NCI-H1105 (cell line): ENCODE measurements around the gene SEMA5A.

Experiments
- DNase-seq: peaks from one replicate; lab custom pipeline; 2025; lab: John Stamatoyannopoulos, UW

The SEMA5A gene

DNA sequence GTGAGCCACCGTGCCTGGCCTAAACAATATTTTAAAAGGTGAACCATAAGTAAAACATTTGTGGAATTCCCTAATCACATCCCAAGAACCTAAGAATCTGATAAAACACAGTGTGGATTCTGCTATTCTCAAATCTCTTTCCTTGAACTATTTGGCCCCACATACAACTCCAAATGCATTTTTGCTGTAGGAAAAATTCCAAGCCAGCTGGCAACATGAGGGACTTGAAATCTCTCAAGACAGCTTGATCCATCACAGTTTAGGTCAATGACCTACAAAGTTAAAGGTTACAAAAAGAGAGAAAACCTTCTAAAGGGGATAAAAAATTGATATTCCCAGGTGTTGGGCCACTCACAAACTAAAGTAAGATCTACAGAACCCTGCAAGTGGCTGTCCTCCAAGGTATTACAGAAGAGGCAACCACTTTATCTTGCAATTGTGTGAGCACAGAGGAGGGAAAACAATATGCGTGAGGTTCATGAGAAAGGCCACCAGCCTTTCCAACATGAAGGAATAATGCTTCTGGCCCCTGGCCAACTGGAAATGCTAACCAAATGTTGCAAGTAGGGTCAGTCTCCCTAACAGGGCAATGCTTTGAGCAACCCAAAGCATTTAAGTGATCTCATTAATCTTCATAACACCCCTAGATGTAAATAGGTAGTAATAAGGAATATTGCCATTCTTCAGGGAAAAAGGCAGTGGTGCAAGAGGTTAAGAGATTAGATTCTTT, 221.4 kb downstream of the SEMA5A start:
- no peak for DNase-seq

DNA sequence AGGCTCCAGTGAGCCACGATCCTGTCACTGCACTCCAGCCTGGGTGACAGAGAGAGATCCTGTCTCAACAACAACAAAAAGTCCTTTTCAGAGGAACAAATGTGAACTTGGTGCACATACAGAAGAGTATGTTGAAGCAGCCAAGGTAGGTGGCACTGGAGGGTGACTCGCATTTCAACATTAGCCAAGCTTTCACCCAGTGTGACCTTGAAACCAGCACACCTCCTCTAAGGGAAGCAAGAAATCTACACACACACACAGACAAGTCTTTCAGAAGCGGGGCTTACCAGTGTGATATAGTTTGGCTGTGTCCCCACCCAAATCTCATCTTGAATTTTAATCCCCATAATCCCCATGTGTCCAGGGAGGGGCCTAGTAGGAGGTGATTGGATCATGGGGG, 225.2 kb downstream of the SEMA5A start:
- no peak for DNase-seq

DNA sequence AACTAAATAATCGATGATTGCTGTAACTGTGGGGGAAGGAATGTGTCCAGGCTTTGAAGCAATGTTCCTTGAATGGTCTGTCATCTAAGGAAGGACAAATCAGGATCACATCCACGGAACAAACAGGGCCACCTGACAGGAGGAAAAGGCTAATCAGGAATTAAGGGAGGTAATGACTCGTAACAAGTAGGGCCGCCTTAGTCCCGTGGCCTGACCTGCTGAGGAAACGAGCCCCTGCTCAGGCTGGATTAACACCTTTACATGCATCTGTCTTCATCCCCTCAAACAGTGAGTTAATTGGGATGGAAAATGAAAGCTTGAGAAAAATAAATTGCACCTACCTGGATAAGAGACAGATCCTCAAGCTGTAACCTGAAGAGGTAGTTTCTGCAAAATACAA, 227.8 kb downstream of the SEMA5A start:
- DNase-seq, result no peak

DNA sequence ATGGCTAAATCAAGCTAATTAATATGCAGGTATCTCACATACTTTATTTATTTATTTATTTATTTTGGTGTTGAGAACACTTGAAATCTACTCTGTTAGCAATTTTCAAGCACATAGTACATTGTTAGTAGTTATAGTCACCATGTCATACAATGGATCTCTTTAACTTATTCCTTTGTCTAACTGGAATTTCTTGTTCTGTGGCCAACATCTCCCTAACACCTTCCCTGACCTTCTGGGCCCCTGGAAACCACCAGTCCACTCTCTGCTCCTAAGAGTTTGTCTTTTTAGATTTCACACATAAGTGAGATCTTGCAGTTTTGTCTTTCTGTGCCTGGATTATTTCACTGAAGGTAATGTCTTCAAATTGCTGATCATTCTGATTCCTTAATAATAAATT, 229.1 kb downstream of the SEMA5A start:
- DNase-seq, result no peak

DNA sequence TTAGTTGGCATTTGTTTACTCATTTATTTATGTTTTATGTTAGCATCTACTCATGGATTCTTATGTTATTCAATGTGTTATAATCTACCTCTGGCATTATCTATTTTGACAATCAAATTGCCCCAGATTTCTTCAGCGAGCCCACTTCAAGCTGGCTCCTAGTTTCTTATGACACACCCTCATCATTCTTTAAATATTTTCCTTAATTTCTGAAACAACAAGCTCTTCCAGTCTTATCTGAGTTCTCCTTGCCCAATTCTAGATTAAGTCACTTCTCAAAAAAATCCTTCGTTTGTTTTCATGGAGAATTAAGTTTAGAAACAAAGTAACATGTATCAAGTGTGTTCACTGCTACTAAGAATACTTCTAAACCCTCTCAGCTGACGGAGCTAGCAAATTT, 229.8 kb downstream of the SEMA5A start:
- no peak for DNase-seq

DNA sequence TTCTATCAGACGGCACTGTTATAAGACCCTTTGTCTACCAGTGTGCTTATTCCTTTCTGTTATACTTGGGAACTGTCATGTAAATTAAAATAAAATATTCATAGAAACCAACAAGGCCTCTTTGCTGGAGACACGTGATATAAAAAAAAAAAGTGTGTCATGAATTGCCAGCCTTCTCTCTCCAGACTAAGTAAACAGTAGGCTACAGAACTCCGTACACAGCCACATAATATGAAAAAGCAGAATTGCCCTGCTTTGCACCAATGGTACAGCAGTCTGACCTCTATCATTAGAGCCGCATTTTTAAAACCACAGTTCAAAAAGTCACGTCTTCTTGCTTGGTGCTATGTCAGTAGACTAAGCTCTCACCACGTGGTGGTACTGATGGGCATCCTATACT, 231.3 kb downstream of the SEMA5A start:
- DNase-seq, result no peak

DNA sequence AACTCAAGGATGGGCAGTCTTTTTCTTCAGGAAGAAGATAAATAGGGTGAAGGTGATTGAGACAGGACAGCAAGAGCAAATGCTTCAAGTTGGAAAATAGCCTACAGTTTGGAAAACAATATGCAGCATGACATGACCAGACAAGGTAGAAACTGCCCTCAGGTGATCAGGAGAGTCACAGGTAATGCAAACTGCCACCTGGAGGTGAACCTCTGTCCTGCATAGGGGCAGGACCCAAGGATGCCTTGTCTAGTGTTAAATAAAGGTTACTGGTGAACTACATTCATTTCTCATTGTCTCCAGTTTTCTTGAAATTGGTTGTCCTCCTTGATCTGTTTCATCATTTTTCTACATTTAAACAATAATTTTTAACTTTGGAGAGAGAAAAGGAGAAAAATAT, 232.1 kb downstream of the SEMA5A start:
- no peak for DNase-seq

DNA sequence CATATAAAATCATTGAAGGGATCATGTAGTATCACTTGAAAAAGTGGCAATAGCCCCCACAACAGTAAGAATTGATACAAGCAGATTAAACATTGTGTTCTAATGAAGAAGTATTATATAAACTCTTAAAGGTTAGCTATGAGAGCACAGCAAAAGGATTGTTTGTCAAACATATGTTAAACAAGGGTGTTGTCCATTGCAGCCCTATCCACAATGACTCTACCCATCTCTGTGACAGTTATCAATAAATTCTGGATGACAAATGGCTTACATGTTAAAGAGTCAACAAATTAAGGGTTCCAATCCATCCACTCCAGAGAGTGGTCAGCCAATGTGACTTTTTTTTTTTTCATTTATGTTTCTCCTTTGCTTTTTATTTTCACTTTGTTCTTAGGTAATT, 238.7 kb downstream of the SEMA5A start:
- no peak for DNase-seq

DNA sequence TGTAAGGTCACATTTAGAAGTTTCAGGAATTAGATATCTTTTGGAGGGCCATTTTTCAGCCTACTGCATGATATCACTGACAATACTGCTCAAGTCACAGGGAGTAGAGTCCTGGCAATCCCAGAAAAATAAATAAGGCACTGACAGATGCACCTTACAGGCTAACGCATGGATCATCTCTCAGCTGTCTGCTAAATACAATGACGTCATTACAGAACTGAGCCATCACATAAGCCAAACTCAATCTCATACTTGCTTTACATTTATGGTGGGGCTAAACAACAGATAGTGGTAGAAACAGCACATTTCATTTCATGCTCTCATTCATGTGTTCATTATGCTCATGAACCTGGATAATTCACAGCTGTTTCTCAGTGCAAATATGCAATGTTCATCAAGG, 243.7 kb downstream of the SEMA5A start:
- no peak for DNase-seq

DNA sequence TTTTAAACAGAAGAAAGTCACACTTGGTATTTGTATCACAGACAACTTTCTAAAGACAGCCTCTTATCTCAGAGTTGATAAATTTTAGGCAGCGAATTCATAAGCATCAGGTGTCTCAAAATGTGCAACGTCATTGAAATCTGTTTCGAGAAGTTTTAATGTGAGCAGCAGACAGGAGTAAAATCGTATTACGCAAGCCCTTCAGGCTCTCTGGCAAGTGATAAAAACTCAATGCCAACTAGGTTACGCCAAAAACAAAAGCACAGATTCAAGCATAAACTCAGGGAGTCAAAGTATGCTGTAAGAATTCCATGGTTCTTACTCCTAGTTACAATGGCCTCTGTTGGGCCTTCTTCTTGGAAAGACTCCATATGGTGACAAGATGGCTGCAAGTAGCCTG, 244.7 kb downstream of the SEMA5A start:
- no peak for DNase-seq

DNA sequence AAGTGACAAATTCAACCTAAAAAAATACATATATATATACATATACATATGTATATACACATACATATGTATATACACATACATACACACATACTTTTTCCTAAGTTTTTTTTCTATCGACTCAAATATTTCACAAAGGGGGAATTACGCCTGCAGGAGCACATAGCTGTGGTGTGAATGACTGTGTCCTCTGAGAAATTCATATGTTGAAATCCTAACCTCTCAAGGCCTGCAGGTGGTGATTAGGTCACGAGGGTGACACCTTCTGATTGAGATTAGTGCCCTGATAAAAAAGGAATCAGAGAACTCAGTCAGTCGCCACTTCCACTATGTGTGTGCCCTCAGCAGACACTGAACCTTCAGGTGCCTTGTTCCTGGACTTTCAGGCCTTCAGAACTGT, 248.7 kb downstream of the SEMA5A start:
- no peak for DNase-seq

DNA sequence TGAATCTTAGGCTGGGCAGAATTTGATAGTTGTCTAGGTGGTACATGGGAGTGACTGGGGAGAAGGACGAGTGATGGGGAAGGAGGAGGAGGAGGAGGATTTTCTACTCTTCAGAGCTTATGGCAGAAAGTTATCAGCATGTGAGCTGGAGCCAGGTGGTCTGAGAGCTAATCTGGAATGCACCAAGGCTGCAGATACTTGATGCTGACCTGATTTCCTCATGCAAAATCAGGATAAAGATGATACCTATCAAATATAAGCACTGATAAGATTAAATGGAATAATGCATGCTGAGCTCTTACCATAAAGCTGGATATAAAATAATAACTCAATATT, 250.4 kb downstream of the SEMA5A start:
- DNase-seq, result no peak

DNA sequence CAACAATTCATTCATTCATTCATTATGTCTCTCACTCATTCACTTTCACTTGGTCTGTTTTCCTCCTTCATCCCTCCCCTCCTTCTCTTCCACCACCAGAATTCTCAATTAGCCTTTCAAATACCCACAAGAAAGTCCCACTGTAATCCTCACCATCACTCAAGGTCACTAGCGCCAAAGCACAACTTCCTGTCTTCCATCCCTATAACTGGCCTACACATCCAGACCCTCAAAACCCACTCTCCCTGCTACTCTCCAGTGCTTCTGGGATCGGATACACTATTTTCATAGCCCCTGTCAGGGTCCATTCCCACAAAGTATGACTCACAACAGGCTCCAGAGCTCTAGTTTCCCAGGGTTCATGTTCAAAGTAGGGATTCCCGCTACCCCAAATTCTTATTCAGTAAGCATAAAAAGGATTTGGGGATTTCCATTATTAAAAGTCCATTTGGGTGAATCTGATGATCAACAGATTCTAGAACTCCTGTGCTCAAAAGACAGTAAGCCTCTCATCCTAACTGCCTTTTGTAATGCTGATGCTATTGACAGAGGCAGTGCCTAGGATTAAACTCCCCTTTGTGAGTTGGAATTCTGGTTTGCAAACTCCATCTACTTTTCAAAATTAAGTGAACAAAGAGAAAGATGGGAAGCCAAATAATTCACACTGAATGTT, 250.9 kb downstream of the SEMA5A start:
- DNase-seq, result no peak

DNA sequence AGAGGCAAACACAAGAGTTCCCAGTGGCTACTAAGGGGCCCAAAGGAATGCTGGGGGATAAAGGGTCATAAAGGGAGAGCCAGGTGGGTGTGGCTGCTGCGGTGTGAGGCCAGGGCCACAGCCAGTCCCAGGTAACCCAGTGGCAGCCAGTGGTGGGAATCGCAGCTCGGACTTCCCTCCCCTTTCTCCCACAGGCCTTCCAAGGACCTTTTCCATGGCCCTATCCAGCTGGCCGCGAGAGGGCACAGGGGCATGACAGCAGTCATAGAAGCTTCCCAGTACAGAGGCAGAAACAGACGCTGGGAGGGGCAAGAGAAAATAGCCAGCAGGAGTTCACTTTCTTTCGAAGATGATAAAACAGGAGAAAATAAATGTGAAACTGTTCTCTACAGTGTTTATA, 257.6 kb downstream of the SEMA5A start:
- no peak for DNase-seq

DNA sequence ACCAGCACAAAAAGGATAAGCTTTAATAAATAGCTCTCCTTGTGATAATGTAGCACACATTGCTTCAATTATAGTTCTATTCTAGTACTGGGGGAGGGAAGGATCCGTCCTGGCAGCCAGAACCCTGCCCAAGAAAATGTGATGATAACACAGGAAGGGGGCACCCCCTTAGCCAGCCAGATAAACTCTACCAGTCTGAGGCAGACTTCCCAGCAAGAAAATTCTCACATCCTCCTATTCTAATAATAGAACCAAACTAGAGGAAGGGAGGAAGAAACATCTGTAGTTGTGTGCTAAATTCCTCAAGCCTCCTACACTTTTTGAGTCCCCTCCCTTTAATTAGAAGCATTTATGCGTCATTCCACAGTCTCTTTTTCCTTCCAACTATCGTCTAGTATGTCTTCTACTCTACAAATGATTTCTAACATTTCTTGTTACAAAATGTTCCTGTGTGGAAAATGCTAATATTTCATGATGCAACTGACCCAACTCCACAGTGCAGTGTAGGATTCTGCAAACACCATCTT, 261.0 kb downstream of the SEMA5A start:
- no peak for DNase-seq

DNA sequence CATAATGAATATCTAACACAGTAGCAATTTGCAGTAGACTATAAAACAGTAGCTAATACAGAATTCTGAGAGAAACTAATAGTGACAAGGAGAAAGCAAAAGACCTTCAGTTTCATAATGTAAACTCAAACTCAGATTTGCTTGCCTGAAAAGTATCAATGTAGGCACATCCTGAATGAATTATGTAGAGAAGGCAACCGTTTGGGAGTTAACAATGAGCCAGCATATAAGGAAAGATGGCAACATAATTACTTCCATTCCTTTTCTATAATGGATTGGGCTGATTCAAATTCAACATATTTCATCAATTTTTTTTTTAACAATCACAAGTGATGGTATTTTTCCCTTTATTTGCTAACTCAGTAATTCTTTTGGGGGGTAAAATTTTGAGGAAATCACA, 261.6 kb downstream of the SEMA5A start:
- DNase-seq, result no peak

DNA sequence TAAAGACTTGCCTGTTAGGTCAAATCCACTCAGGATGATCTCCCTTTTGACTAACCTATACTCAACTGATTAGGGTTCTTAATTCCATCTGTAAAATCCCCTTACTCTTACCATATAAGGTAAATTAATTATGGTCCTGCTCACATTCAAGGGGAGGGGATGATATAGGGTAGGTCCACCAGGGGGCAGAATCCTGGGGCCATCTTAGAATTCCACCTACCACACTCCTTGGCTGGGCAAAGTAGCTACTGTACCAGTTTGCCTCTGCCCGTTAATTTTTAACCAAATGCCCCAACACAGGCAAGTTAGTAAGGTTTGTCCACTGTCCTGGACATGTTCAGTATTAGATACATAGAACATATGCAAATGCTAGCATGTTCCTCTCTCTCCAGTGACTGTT, 262.4 kb downstream of the SEMA5A start:
- DNase-seq, result no peak

DNA sequence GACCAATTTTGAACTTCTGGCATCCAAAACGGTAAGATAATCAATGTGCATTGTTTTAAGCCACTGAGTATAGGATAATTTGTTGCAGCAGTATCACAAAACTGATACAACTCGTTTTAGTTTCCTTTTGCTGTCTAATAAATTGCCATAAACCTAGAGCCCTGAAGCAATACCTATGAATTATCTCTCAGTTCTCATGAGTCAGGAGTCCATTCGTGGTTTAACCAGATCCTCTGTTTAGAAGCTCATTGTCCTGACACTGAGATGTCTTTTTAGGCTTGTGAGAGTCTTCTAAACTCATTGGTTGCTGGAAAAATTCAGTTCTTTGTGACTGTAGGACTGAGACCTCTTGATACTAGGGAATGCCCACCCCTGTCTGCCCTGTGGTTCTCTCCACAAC, 262.9 kb downstream of the SEMA5A start:
- DNase-seq, result no peak

DNA sequence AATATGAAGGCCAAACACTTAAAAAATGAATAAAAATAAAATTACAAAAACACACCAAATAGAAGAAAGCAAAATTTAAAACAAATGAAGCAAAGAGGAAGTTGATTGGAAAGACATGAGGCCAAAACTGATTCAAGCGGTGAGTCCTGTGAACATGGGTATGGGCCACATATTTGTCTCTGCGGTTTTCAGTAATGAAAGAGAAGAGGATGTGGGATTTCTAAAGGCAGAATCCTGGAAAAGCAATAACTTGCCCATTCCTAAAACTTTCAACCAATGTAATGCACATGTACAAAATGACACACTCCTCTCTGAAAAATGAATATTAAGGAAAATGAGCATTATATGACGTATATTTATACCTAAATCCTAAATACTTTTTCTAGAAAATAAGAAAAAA, 263.7 kb downstream of the SEMA5A start:
- DNase-seq, result no peak

DNA sequence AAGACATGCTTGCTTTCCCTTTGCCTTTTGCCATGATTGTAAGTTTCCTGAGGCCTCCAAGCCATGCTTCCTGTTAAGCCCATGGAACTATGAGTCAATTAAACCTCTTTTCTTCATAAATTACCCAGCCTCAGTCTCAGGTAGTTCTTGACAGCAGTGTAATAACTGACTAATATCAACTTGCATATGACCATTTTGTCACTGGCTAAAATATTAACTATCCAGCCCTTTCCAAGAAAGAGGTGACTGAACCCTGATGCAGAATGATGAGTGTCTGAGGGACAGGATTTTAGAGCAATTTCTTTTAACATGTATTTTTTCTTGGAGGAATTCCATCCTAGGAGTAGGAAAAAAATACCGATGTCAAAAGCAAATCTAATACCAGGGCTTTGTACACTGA, 266.1 kb downstream of the SEMA5A start:
- DNase-seq, result no peak

DNA sequence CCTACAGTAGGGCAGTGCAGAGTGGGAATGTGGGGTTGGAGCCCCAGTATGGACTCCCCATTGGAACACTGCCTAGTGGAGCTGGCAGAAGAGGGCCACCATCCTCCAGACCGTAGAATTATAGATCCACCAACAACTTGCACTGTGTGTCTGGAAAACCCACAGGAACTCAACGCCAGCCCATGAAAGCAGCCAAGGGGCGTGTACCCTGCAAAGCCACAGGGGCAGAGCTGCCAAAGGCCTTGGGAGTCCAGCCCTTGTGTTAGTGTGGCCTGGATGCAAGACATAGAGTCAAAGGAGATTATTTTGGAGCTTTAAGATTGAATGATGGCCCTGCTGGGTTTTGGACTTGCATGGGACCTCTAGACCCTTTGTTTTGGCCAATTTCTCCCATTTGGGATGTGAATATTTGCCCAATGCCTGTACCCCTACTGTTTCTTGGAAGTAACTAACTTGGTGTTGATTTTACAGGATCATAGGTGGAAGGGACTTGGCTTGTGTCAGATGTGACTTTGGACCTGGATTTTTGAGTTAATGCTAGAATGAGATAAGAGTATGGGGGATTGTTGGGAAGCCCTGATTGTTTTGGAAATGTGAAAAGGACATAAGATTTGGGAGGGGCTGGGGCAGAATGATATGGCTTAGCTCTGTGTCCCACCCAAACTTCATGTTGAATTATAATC, 266.8 kb downstream of the SEMA5A start:
- DNase-seq, result no peak

DNA sequence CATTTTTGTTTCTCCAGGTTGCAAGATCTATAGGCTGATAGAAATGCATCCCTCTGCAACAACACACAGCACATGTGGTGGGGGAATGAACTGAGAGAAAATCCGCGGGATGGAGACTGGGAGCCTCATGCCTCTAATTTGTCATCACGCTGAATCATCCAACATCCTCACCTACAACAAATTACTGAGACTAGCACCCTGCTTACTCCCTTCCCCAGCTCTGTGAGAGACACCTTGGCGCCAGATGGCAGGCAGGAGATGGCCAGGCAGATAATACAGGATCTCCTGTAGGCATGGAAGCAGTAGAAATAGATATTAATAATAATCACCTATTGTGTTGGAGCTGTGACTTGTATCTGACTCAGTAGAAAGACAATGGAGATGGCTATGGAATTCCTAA, 276.9 kb downstream of the SEMA5A start:
- no peak for DNase-seq

DNA sequence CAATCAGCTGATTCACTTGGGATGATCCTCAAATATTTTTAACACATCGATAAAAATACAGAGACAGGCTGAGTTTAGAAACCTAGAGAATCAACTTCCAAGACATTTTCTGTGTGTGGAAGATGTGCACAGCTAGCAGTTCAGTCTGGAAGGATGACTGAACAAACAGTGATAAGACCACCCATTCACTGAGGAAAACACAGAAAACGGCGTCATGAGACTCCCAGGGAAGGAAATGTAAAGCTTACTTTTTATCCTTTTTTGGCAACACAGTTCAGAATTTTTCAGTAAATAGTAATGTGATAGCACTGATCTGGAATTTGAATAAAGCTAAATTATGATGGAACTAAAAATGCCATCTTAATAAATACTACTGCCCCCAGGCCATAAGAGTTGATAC, 277.6 kb downstream of the SEMA5A start:
- no peak for DNase-seq
